HepG2 (cell line): ENCODE data around the gene WNT10A. TPM values are rescaled to one million over a fixed set of nuclear protein-coding genes. Genes with fewer than 3 reads are reported as not detected.

ENCODE experiments used
- ATAC-seq: fragments of 200-7000 bp; cut with Tn5 transposase; 3 replicates; pipeline ENCODE4 v1.9.1; 2020; ENCODE audit warnings: mild to moderate bottlenecking, moderate library complexity
- BruUV-seq: library from RNA; stranded (reverse); fragments of 400-500 nt; replicated peaks from 2 replicates; lab custom pipeline; 2021; lab: Mats Ljungman, UMichigan
- CTCF ChIA-PET: fragments of 300-600 bp; formaldehyde crosslinking; extraction: SDS; loops from one replicate; lab custom pipeline; 2021; ENCODE audit warnings: low total read pairs, inconsistent platforms, low intra/inter-chr PET ratio; lab: Yijun Ruan, JAX
- POLR2A ChIA-PET: fragments of 350-600 bp; sonication (Branson Sonifier 250); formaldehyde crosslinking; loops from one replicate; lab custom pipeline; 2020; ENCODE audit warnings: antibody characterized with exemption, inconsistent platforms; lab: Yijun Ruan, JAX
- DNase-seq: peaks from one replicate; pipeline ENCODE4 v3.0.0-alpha.2; 2015; ENCODE audit warnings: low spot score
- FAIRE-seq: peaks from 3 replicates; lab custom pipeline; 2011; peaks lifted over from hg19 to GRCh38; lab: Jason Lieb, UNC
- H2AFZ ChIP-seq: one replicate; pipeline ENCODE4 v1.6.1; 2011; ENCODE audit warnings: low read length, inconsistent platforms
- H3K27ac ChIP-seq: fragments of 300-600 bp; 3 replicates; pipeline ENCODE4 v1.8.0; 2011; ENCODE audit warnings: mixed run types, mild to moderate bottlenecking, mixed read lengths, low read length, inconsistent platforms; ENCODE audit not compliant: insufficient read depth; ENCODE audit errors: extremely low read length
- H3K27me3 ChIP-seq, 2 experiments: fragments of 200-600 bp in 1 of 2; 2 replicates in 1 of 2; 3 replicates in 1 of 2; pipeline versions ENCODE4 v1.6.0 to v1.8.0; 2011; ENCODE audit warnings: low read length in 2 of 2, mild to moderate bottlenecking in 2 of 2, moderate library complexity in 2 of 2, inconsistent platforms in 1 of 2; ENCODE audit not compliant: insufficient read depth in 2 of 2, control insufficient read depth in 1 of 2
- H3K36me3 ChIP-seq, 2 experiments: fragments of 200-600 bp in 1 of 2; replicated peaks in 1 of 2; 2 replicates in 1 of 2; 3 replicates in 1 of 2; pipeline versions ENCODE4 v1.5.1 to v1.8.0; 2011; ENCODE audit warnings: low read length in 2 of 2, inconsistent platforms in 1 of 2; ENCODE audit not compliant: insufficient read depth in 2 of 2, control insufficient read depth in 1 of 2
- H3K4me1 ChIP-seq: 2 replicates; pipeline ENCODE4 v1.5.1; 2012; ENCODE audit warnings: low read length, inconsistent platforms; ENCODE audit not compliant: insufficient read depth
- H3K4me2 ChIP-seq: 2 replicates; pipeline ENCODE4 v1.6.0; 2011; ENCODE audit warnings: low read depth, low read length, inconsistent platforms
- H3K4me3 ChIP-seq, 3 experiments: fragments of 200-600 bp in 1 of 3; sonication (generic), shearing (Covaris generic) in 1 of 3; replicated peaks in 1 of 3; 2 replicates each; pipeline ENCODE4 v1.5.1; 2011 to 2016; ENCODE audit warnings: low read length in 3 of 3, inconsistent platforms in 2 of 3, low read depth in 2 of 3, mild to moderate bottlenecking in 2 of 3, control low read depth in 1 of 3, mixed read lengths in 1 of 3; ENCODE audit not compliant: insufficient read depth in 1 of 3
- H3K79me2 ChIP-seq: one replicate; pipeline ENCODE4 v1.6.1; 2011; ENCODE audit warnings: low read length, inconsistent platforms; ENCODE audit not compliant: insufficient read depth
- H3K9ac ChIP-seq: 2 replicates; pipeline ENCODE4 v1.6.0; 2011; ENCODE audit warnings: mild to moderate bottlenecking, low read depth, low read length, inconsistent platforms; ENCODE audit not compliant: insufficient read depth
- H3K9me3 ChIP-seq: 2 replicates; pipeline ENCODE4 v1.5.1; 2012; ENCODE audit warnings: mild to moderate bottlenecking, low read length
- H4K20me1 ChIP-seq: 2 replicates; pipeline ENCODE4 v1.6.0; 2011; ENCODE audit warnings: inconsistent platforms, mild to moderate bottlenecking, low read length, moderate library complexity; ENCODE audit not compliant: insufficient read depth
- MTF1 ChIP-seq: sonication (generic); formaldehyde crosslinking; IDR thresholded peaks from 2 replicates; pipeline ENCODE4 v1.5.0; 2020; ENCODE audit warnings: missing genetic modification reagents
- NCOA2 ChIP-seq: sonication (generic); formaldehyde crosslinking; IDR thresholded peaks from 2 replicates; pipeline ENCODE4 v1.8.0; 2022; ENCODE audit warnings: inconsistent platforms
- NFIB ChIP-seq: sonication (generic); formaldehyde crosslinking; IDR thresholded peaks from 2 replicates; pipeline ENCODE4 v1.9.0; 2021; ENCODE audit warnings: missing genetic modification reagents, mild to moderate bottlenecking, borderline replicate concordance
- ZFX ChIP-seq: sonication (generic); formaldehyde crosslinking; IDR thresholded peaks from 2 replicates; pipeline ENCODE4 v1.4.0; 2020; ENCODE audit warnings: mild to moderate bottlenecking, low read depth, missing genetic modification reagents, moderate library complexity
- ZNF34 ChIP-seq: sonication (generic); formaldehyde crosslinking; IDR thresholded peaks from 2 replicates; pipeline ENCODE4 v1.4.0; 2020; ENCODE audit warnings: mild to moderate bottlenecking, missing genetic modification reagents, borderline replicate concordance
- ZNF44 ChIP-seq: sonication (generic); formaldehyde crosslinking; IDR thresholded peaks from 2 replicates; pipeline ENCODE4 v1.5.1; 2020; ENCODE audit warnings: mild to moderate bottlenecking, missing genetic modification reagents
- ZNF589 ChIP-seq: sonication (generic); formaldehyde crosslinking; conservative IDR thresholded peaks from 2 replicates; pipeline ENCODE4 v1.8.0; 2022; ENCODE audit warnings: mild to moderate bottlenecking, moderate library complexity, missing genetic modification reagents
- ZZZ3 ChIP-seq: sonication (generic); formaldehyde crosslinking; IDR thresholded peaks from 2 replicates; pipeline ENCODE4 v1.4.0; 2020; ENCODE audit warnings: missing genetic modification reagents, mild to moderate bottlenecking, borderline replicate concordance
- WGBS: methylation state at CpG from one replicate; pipeline ENCODE4 v1.1.6; 2017; ENCODE audit warnings: low lambda C conversion rate; 5-methylcytosine and 5-hydroxymethylcytosine counted together
- in situ Hi-C: cut with HindIII; loops from 2 replicates; pipeline ENCODE4 v1.10.0; 2017; ENCODE audit warnings: low pct_unique_long_range_greater_than_20kb; ENCODE audit not compliant: extremely low pct_ligation_motif_present
- intact Hi-C: fragments of 100-400 bp; cut with micrococcal nuclease; formaldehyde crosslinking; loops from one replicate; pipeline ENCODE4 v1.10.0; 2022; ENCODE audit not compliant: unreplicated experiment
- polyA plus RNA-seq, 8 experiments: library from polyadenylated mRNA; depleted of rRNA in 3 of 8; stranded (reverse) in 7 of 8; unstranded in 1 of 8; fragments of >200 nt; fragmentation: Illumina TruSeq in 4 of 8; extraction: Trizol in 4 of 8; gene quantifications; 2 replicates each; pipeline versions ENCODE4 v1.2.1 to v1.2.3, GENCODE V29; 2011 to 2016; ENCODE audit warnings: low read depth in 4 of 8, missing spikeins in 1 of 8, mixed read lengths in 1 of 8; ENCODE audit not compliant: insufficient read depth in 1 of 8
- total RNA-seq, 5 experiments: library from RNA; depleted of rRNA; stranded (reverse); fragments of >200 nt; fragmentation: Illumina TruSeq; extraction: Trizol; gene quantifications; 2 replicates each; pipeline ENCODE4 v1.2.3, GENCODE V29; 2016; ENCODE audit warnings: low read depth in 1 of 5
- TF ChIP-seq, protein P1 (sequence below): sonication (generic); formaldehyde crosslinking; IDR thresholded peaks from 2 replicates; pipeline ENCODE4 v1.4.0; 2020; ENCODE audit warnings: missing genetic modification reagents, borderline replicate concordance
- TF ChIP-seq, protein P2 (sequence below): sonication (generic); formaldehyde crosslinking; IDR thresholded peaks from 2 replicates; pipeline ENCODE4 v1.5.0; 2020; ENCODE audit warnings: missing genetic modification reagents

WNT10A gene
- total and polyA plus RNA-seq, 2 of the 13 experiments (the other 11 are each of a cell fraction or from before 2014, with no cell fraction given) = 0.03 TPM; not detected in 1

DNA sequence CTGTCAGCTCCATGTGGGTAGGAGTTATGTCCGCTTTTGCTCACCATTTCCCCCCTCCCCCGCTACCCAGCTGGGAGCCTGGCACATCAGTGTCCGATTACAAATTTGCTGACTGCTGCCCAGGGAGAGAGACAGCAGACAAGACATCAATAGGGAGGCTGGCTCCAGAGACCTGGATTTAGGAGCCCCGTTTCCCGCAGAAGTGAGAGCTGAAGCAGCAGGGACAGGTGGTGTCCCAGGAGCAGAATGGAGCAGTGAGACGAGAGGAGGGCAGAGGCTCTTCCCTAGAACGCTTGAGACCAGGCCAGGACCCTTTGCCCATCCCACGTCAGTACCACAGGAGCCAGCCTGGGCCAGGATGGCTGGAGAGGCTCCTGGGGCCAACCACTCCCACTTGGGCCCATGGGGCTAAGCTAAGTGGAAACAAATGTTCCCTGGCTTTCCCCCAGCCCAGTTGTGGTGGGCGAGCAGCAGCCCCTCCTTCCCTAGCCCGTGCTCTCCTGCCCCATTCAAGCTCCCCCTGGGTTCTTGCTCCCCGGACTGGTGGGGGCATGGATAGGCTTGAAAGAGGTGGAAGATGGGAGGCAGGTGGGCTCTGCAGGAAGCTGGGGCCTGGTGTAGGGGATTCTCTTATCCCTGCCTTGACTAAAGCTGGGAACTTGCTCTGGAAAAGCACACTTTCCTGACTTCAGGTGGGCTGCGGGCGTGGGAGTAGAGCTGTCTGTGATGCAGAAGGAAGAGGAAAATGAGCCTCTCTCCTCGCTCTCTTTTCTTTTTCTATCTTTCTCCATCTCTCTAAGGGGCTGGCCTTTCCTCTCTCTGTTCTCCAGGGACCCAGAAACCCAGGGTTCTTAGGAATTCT, 25.1 kb upstream of the WNT10A start:
- 18% methylated on average over 10 of the region's 14 CpGs for WGBS
- POLR2A ChIA-PET = no interaction called here
- Histone ChIP-seq H3K79me2 (no peaks in the 10 kb centered on the region), H2AFZ (no peak overlapping the region), H3K27me3 (peaks cover 18 to 83% of the 10 kb centered on the region in 2 experiments), H3K4me2 (no peak overlapping the region), H3K27ac (no peak overlapping the region), H4K20me1 (no peaks in the 10 kb centered on the region; the same call in 1 of the 2 replicates), H3K4me1 (peaks cover 28% of the 10 kb centered on the region), H3K9ac (no peak overlapping the region), H3K4me3 (no peak overlapping the region), H3K36me3 (no peaks in the 10 kb centered on the region), H3K9me3 (no peaks in the 10 kb centered on the region)
- intact Hi-C loops (no loop called here), in situ Hi-C loops (no loop called here)
- BruUV-seq = no TSS peak
- ATAC-seq = no peak
- DNase-seq = no peak
- TF ChIP-seq, protein P1, sequence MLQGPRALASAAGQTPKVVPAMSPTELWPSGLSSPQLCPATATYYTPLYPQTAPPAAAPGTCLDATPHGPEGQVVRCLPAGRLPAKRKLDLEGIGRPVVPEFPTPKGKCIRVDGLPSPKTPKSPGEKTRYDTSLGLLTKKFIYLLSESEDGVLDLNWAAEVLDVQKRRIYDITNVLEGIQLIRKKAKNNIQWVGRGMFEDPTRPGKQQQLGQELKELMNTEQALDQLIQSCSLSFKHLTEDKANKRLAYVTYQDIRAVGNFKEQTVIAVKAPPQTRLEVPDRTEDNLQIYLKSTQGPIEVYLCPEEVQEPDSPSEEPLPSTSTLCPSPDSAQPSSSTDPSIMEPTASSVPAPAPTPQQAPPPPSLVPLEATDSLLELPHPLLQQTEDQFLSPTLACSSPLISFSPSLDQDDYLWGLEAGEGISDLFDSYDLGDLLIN (CRISPR knock-in tag) = no peak
- TF ChIP-seq, protein P2, sequence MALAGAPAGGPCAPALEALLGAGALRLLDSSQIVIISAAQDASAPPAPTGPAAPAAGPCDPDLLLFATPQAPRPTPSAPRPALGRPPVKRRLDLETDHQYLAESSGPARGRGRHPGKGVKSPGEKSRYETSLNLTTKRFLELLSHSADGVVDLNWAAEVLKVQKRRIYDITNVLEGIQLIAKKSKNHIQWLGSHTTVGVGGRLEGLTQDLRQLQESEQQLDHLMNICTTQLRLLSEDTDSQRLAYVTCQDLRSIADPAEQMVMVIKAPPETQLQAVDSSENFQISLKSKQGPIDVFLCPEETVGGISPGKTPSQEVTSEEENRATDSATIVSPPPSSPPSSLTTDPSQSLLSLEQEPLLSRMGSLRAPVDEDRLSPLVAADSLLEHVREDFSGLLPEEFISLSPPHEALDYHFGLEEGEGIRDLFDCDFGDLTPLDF = no peak
- TF ChIP-seq ZNF34 (CRISPR knock-in tag) (no peak), ZNF44 (CRISPR knock-in tag) (no peak), ZFX (CRISPR knock-in tag) (no peak), MTF1 (CRISPR knock-in tag) (no peak), NFIB (CRISPR knock-in tag) (no peak), ZNF589 (CRISPR knock-in tag) (no peak), NCOA2 (CRISPR knock-in tag) (no peak), ZZZ3 (no peak)
- no peak for FAIRE-seq
- CTCF ChIA-PET = no interaction called here
